ENCODE results near the gene APOL1. TPM values are rescaled to one million over a fixed set of nuclear protein-coding genes. Genes with fewer than 3 reads are reported as not detected.

APOL1 gene
- total RNA-seq, 2 experiments from 2014 or later = 13.8 to 17.1 TPM

- Mint-ChIP-seq H3K4me1 (ENCODE audit: low read depth) (peaks cover 58% of the 10 kb centered on the region), H3K36me3 (ENCODE audit: low read depth) (peaks cover 56% of the 10 kb centered on the region), H3K27me3 (no peaks in the 10 kb centered on the region), H3K27ac (peak overlapping the region; percentile 97), H3K4me3 (peak overlapping the region; percentile 98), H3K9me3 (peaks cover 6% of the 10 kb centered on the region)
- DNase-seq (peak; percentile 28), ATAC-seq (peak; percentile 12)
- intact Hi-C loops (cut with micrococcal nuclease) = no loop called here
- POLR2A ChIA-PET = interaction anchor here (0.6 to 4.1 kb wide), 15 partner anchors 11 to 139 kb away, joined by 3 to 24 read pairs (median 4); partner anchors contain the start of gene APOL1
- CTCF ChIA-PET = interaction anchor here (0.7 to 5.0 kb wide), 28 partner anchors 9 to 248 kb away, joined by 3 to 35 read pairs (median 5); partner anchors contain the start of gene APOL1
- TF ChIP-seq CTCF (IDR thresholded peaks at IDR 0.05) = no peak
Measured at GRCh38 chr22:36238373-36239149, 14.4 kb upstream of the APOL1 start.

- ChIA-PET CTCF (interaction anchor here (0.9 to 5.0 kb wide), 21 partner anchors 9 to 290 kb away, joined by 3 to 35 read pairs (median 6); partner anchors contain the start of genes APOL1 and EIF3D), POLR2A (interaction anchor here (0.6 to 4.1 kb wide), 8 partner anchors 11 to 138 kb away, joined by 3 to 24 read pairs (median 4); partner anchors contain the start of gene APOL1)
- intact Hi-C loops (cut with micrococcal nuclease) = no loop called here
- H3K4me3 Mint-ChIP-seq = peak overlapping the region; percentile 98
- H3K9me3 Mint-ChIP-seq = peaks cover 6% of the 10 kb centered on the region
- H3K4me1 Mint-ChIP-seq (ENCODE audit: low read depth) = peaks cover 54% of the 10 kb centered on the region
- H3K27me3 Mint-ChIP-seq = no peaks in the 10 kb centered on the region
- H3K36me3 Mint-ChIP-seq (ENCODE audit: low read depth) = peaks cover 52% of the 10 kb centered on the region
- peak overlapping the region; percentile 97 for H3K27ac Mint-ChIP-seq
- no peak for TF ChIP-seq CTCF (IDR thresholded peaks at IDR 0.05)
- DNase-seq = peak; percentile 30
- ATAC-seq = peak; percentile 24
Measured at GRCh38 chr22:36239150-36239400, 13.9 kb upstream of the APOL1 start.

- peak; percentile 39 for TF ChIP-seq CTCF (IDR thresholded peaks at IDR 0.05)
- Mint-ChIP-seq H3K27me3 (no peaks in the 10 kb centered on the region), H3K4me3 (peak within 1 kb of the TSS; percentile 98), H3K9me3 (peaks cover 6% of the 10 kb centered on the region), H3K27ac (peak within 1 kb of the TSS; percentile 97), H3K36me3 (ENCODE audit: low read depth) (peaks cover 48% of the 10 kb centered on the region), H3K4me1 (ENCODE audit: low read depth) (peaks cover 49% of the 10 kb centered on the region)
- intact Hi-C loops (cut with micrococcal nuclease) = no loop called here
- ATAC-seq (peak; percentile 95), DNase-seq (peak; percentile 93)
- CTCF ChIA-PET = interaction anchor here (0.9 to 5.0 kb wide), 27 partner anchors 8 to 290 kb away, joined by 3 to 35 read pairs (median 5); partner anchors contain the start of genes APOL1 and EIF3D
- POLR2A ChIA-PET = interaction anchor here (0.6 to 4.1 kb wide), 11 partner anchors 11 to 138 kb away, joined by 3 to 24 read pairs (median 4); partner anchors contain the start of gene APOL1
Measured at GRCh38 chr22:36239401-36240171, 13.3 kb upstream of the APOL1 start, which contains the start of gene APOL2. APOL2 (minus strand) TSS chr22:36239527; CDS start chr22:36233162, 6,365 bp downstream.

- H3K36me3 Mint-ChIP-seq (ENCODE audit: low read depth) = peaks cover 5% of the 10 kb centered on the region
- no peak overlapping the region for H3K27ac Mint-ChIP-seq
- no peaks in the 10 kb centered on the region for H3K27me3 Mint-ChIP-seq
- intact Hi-C loops (cut with micrococcal nuclease) = no loop called here
- TF ChIP-seq CTCF (IDR thresholded peaks at IDR 0.05) = no peak
- H3K4me1 Mint-ChIP-seq (ENCODE audit: low read depth) = peaks cover 12% of the 10 kb centered on the region
- no peak for ATAC-seq
- DNase-seq = no peak
- CTCF ChIA-PET = interaction anchor here (1.5 to 2.3 kb wide), 2 partner anchors 9 to 243 kb away, joined by 5 to 6 read pairs; partner anchors contain the start of gene APOL1
- POLR2A ChIA-PET = no interaction called here
- peaks cover 8% of the 10 kb centered on the region for H3K9me3 Mint-ChIP-seq
- no peak overlapping the region for H3K4me3 Mint-ChIP-seq
Measured at GRCh38 chr22:36243986-36244385, 8.9 kb upstream of the APOL1 start.

All from activated CD8-positive, alpha-beta T cell treated with anti-CD3 and anti-CD28 coated beads for 36 hours (primary cell).